ENCODE results near the gene SPTLC3. TPM values are rescaled to one million over a fixed set of nuclear protein-coding genes. Genes with fewer than 3 reads are reported as not detected.

Gene SPTLC3
- total and polyA plus RNA-seq, 7 donors, result 0.14 to 1.2 (median 0.38) TPM

GRCh38 chr20:13202565-13202964, 193.8 kb downstream of the SPTLC3 start:
- Histone ChIP-seq H3K4me1 (no peaks in the 10 kb centered on the region), H3K9me3 (no peaks in the 10 kb centered on the region), H3K27ac (no peak overlapping the region), H3K4me3 (no peak overlapping the region), H3K36me3 (ENCODE audit: insufficient read depth in 1 of 2, low read depth in 1 of 2) (no peaks in the 10 kb centered on the region), H3K27me3 (ENCODE audit: insufficient read depth in 3 of 3, low read length in 2 of 3) (no peaks in the 10 kb centered on the region)
- TF ChIP-seq CTCF (IDR thresholded peaks at IDR 0.05), result no peak
- no peak for ATAC-seq
- 48 to 51% (median 49%) methylated on average over 6 of the region's 6 CpGs for WGBS, 3 donors
- intact Hi-C loops (cut with DNase I), result no loop called here
- DNase-seq, result no peak

- ATAC-seq (no peak), DNase-seq (no peak)
- WGBS, 3 donors, result 80 to 85% (median 81%) methylated on average over 4 of the region's 4 CpGs
Measured at GRCh38 chr20:13205425-13205824, 196.7 kb downstream of the SPTLC3 start.

GRCh38 chr20:13205848-13206434, 197.2 kb downstream of the SPTLC3 start:
- Histone ChIP-seq H3K9me3 (no peaks in the 10 kb centered on the region), H3K27me3 (ENCODE audit: insufficient read depth in 3 of 3, low read length in 2 of 3) (no peaks in the 10 kb centered on the region), H3K4me1 (no peaks in the 10 kb centered on the region), H3K4me3 (no peak overlapping the region), H3K27ac (no peak overlapping the region), H3K36me3 (ENCODE audit: insufficient read depth in 1 of 2, low read depth in 1 of 2) (no peaks in the 10 kb centered on the region)
- ATAC-seq (no peak), DNase-seq (no peak)
- intact Hi-C loops (cut with DNase I), result no loop called here
- TF ChIP-seq CTCF (IDR thresholded peaks at IDR 0.05), result no peak
- 55 to 82% (median 65%) methylated on average over 5 of the region's 5 CpGs for WGBS, 3 donors

More at GRCh38 chr20:13205425-13205824, 196.7 kb downstream of the SPTLC3 start:
- no peaks in the 10 kb centered on the region for H3K4me1 ChIP-seq
- H3K4me3 ChIP-seq, result no peak overlapping the region
- H3K27ac ChIP-seq, result no peak overlapping the region
- H3K36me3 ChIP-seq (ENCODE audit: insufficient read depth in 1 of 2, low read depth in 1 of 2), result no peaks in the 10 kb centered on the region
- no peak for TF ChIP-seq CTCF (IDR thresholded peaks at IDR 0.05)
- H3K9me3 ChIP-seq, result no peaks in the 10 kb centered on the region
- H3K27me3 ChIP-seq (ENCODE audit: insufficient read depth in 3 of 3, low read length in 2 of 3), result no peaks in the 10 kb centered on the region
- intact Hi-C loops (cut with DNase I), result no loop called here

GRCh38 chr20:13207016-13207415, 198.2 kb downstream of the SPTLC3 start:
- no peak for TF ChIP-seq CTCF (IDR thresholded peaks at IDR 0.05)
- Histone ChIP-seq H3K27me3 (ENCODE audit: insufficient read depth in 3 of 3, low read length in 2 of 3) (no peaks in the 10 kb centered on the region), H3K4me3 (no peak overlapping the region), H3K27ac (no peak overlapping the region), H3K36me3 (ENCODE audit: insufficient read depth in 1 of 2, low read depth in 1 of 2) (no peaks in the 10 kb centered on the region), H3K9me3 (no peaks in the 10 kb centered on the region), H3K4me1 (no peaks in the 10 kb centered on the region)
- 93 to 96% (median 95%) methylated on average over 2 of the region's 2 CpGs for WGBS, 3 donors
- no peak for ATAC-seq
- DNase-seq, result no peak
- intact Hi-C loops (cut with DNase I), result no loop called here
